Heart left ventricle (tissue), 16 donors: ENCODE data around the gene DPH3. TPM values are rescaled to one million over a fixed set of nuclear protein-coding genes. Genes with fewer than 3 reads are reported as not detected.

Experiments
- ATAC-seq, 4 donors: fragments of 200-7000 bp; cut with Tn5 transposase; one replicate each; pipeline ENCODE4 v1.9.1; 2020 to 2022; ENCODE audit warnings: moderate library complexity in 4 of 4, mild to moderate bottlenecking in 3 of 4, moderate number of reproducible peaks in 1 of 4
- DNase-seq, 5 donors: peaks; one replicate each; pipeline ENCODE4 v3.0.0-alpha.2; 2020
- H3K27ac ChIP-seq, 12 donors: fragments of 200-600 bp; sonication (generic) in 4 of 12; one replicate each; pipeline versions ENCODE4 v1.5.0 to v1.8.0; 2016 to 2022; ENCODE audit warnings: mild to moderate bottlenecking in 2 of 12
- H3K27me3 ChIP-seq, 9 donors: fragments of 200-600 bp; sonication (generic) in 2 of 9; one replicate each; pipeline versions ENCODE4 v1.5.1 to v1.8.0; 2016 to 2022; ENCODE audit warnings: mild to moderate bottlenecking in 3 of 9
- H3K36me3 ChIP-seq, 9 donors: fragments of 200-600 bp; sonication (generic) in 2 of 9; one replicate each; pipeline versions ENCODE4 v1.5.0 to v1.8.0; 2018 to 2022; ENCODE audit warnings: mild to moderate bottlenecking in 2 of 9
- H3K4me1 ChIP-seq, 12 donors: fragments of 200-600 bp; sonication (generic) in 4 of 12; one replicate each; pipeline versions ENCODE4 v1.5.0 to v1.8.0; 2016 to 2022; ENCODE audit warnings: mild to moderate bottlenecking in 3 of 12
- H3K4me3 ChIP-seq, 12 donors: fragments of 200-600 bp; sonication (generic) in 4 of 12; one replicate each; pipeline versions ENCODE4 v1.5.0 to v1.8.0; 2017 to 2022; ENCODE audit warnings: mild to moderate bottlenecking in 9 of 12, moderate library complexity in 4 of 12
- H3K9me3 ChIP-seq, 12 donors: fragments of 200-600 bp; sonication (generic) in 4 of 12; one replicate each; pipeline versions ENCODE4 v1.5.0 to v1.8.0; 2016 to 2022; ENCODE audit warnings: mild to moderate bottlenecking in 1 of 12
- POLR2A ChIP-seq, 2 donors: fragments of 450-650 bp; IDR thresholded peaks; one replicate each; pipeline ENCODE4 v1.6.1; 2017; ENCODE audit warnings: antibody characterized with exemption in 2 of 2, mild to moderate bottlenecking in 2 of 2, moderate library complexity in 2 of 2
- WGBS, 4 donors: extraction: QIAGEN DNeasy Blood & Tissue Kit in 2 of 4; methylation state at CpG; one replicate each; pipeline versions ENCODE4 v1.1.5 to v1.1.7; 2013 to 2018; 5-methylcytosine and 5-hydroxymethylcytosine counted together
- intact Hi-C, 10 donors: fragments of 100-400 bp; cut with DNase I; formaldehyde crosslinking; loops; one replicate each; pipeline versions ENCODE4 v1.11.1 to v1.14.2; 2022
- polyA plus RNA-seq, 2 donors: library from polyadenylated mRNA; stranded (reverse); fragments of 200-250 nt; gene quantifications; one replicate each; pipeline ENCODE4 v1.2.3, GENCODE V29; 2013
- total RNA-seq, 9 donors: library from RNA; depleted of rRNA in 2 of 9; stranded (reverse); fragments of >200 nt in 2 of 9; fragmentation: NEBNext Ultra II Directional in 3 of 9; extraction: Animal tissue kit (Norgen Biotek cat#: 25700) in 3 of 9; gene quantifications; one replicate each; pipeline versions ENCODE4 v1.1.0 to v1.2.4, GENCODE V29; 2016 to 2023
- TF ChIP-seq, protein P1 (sequence below), 12 donors: fragments of 200-600 bp; sonication (generic) in 4 of 12; IDR thresholded peaks; one replicate each; pipeline versions ENCODE4 v1.5.0 to v1.8.0; 2018 to 2022; ENCODE audit warnings: antibody characterized with exemption in 12 of 12, mild to moderate bottlenecking in 5 of 12
- donor health status: ischemic (EF 13 %, LVEDD 7.1; RV severe dilation, severe dysfunction).
- donor health status: healthy with polysubstance abuse.
- donor health status: DM: no; HTN: yes; CAD: no.
- donor health status: DM: no; HTN: no; CAD: no.
- donor health status: ischemic (EF 25% LVEDD 6.9; RV normal size, moderate dysfunction).
- donor health status: ischemic (EF 25% LVEDD 5.7; RV mildly dilated, moderate dysfunction).
- donor health status: healthy.
- donor health status: DM: yes; HTN: yes; CAD: no.
- donor health status: ischemic (EF 35%, LVEDD 5.7; RV mildly dilated, moderate dysfunction).
- donor health status: nonischemic (EF 11% LVEDD 7.7; RV severe dilation, severe dysfunction).
- donor health status: DM: yes; HTN: yes; CAD: no.
- donor health status: PGD.
- donor health status: ischemic (EF 29% LVEDD 5.4; RV normal size, mild dysfunction).
- donor health status: nonischemic (EF 23%, LVEDD 6.1; RV moderate dilation, normal function).

DPH3 gene
- total and polyA plus RNA-seq, 11 donors, result 10.0 to 38.3 (median 20.9) TPM

DNA sequence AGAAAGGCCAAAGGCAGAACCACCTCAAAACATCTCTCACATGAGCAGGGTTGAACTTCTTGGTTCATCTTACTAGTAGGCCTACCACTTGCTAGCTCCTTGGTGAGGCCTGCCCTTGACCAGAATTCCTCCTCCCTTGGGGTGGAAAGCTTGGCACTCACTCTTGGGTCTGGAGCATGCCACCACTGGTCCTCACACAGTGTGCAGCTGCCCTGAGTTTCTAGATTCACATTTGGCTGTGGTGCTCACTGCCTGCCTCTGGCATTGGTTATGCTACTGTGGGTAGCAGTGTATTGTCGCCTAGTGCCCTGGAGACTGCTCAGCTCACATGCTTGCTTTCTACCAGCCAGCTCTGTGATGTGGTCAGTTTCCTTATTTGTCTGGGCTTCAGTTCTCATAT, 23.9 kb upstream of the DPH3 start:
- intact Hi-C loops, result loop anchor here in 5 of 10 donors (2.0 to 10.0 kb wide), 5 partner anchors 84 to 264 kb away; partner anchors contain the start of gene RFTN1 (in 1 of the 5)
- no peaks in the 10 kb centered on the region for H3K27me3 ChIP-seq
- ATAC-seq (peak; percentile 88 to 93 (median 92)), DNase-seq (peak in 4 of 5 donors; percentile 49 to 68 (median 54))
- peaks cover 3 to 71% (median 55%) of the 10 kb centered on the region in 12 donors for H3K4me1 ChIP-seq
- H3K4me3 ChIP-seq, result peak overlapping the region in 1 of 12 donors; percentile 50
- WGBS, 4 donors, result 44 to 76% (median 53%) methylated on average over 1 of the region's 1 CpG
- peak overlapping the region; percentile 20 to 88 (median 62) for H3K27ac ChIP-seq
- peaks cover 0 to 19% (median 4%) of the 10 kb centered on the region in 9 donors for H3K36me3 ChIP-seq
- peaks cover 0 to 8% (median 0%) of the 10 kb centered on the region in 12 donors for H3K9me3 ChIP-seq
- TF ChIP-seq POLR2A (IDR thresholded peaks at IDR 0.05), result no peak
- TF ChIP-seq, protein P1, sequence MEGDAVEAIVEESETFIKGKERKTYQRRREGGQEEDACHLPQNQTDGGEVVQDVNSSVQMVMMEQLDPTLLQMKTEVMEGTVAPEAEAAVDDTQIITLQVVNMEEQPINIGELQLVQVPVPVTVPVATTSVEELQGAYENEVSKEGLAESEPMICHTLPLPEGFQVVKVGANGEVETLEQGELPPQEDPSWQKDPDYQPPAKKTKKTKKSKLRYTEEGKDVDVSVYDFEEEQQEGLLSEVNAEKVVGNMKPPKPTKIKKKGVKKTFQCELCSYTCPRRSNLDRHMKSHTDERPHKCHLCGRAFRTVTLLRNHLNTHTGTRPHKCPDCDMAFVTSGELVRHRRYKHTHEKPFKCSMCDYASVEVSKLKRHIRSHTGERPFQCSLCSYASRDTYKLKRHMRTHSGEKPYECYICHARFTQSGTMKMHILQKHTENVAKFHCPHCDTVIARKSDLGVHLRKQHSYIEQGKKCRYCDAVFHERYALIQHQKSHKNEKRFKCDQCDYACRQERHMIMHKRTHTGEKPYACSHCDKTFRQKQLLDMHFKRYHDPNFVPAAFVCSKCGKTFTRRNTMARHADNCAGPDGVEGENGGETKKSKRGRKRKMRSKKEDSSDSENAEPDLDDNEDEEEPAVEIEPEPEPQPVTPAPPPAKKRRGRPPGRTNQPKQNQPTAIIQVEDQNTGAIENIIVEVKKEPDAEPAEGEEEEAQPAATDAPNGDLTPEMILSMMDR (IDR thresholded peaks at IDR 0.05), result no peak

DNA sequence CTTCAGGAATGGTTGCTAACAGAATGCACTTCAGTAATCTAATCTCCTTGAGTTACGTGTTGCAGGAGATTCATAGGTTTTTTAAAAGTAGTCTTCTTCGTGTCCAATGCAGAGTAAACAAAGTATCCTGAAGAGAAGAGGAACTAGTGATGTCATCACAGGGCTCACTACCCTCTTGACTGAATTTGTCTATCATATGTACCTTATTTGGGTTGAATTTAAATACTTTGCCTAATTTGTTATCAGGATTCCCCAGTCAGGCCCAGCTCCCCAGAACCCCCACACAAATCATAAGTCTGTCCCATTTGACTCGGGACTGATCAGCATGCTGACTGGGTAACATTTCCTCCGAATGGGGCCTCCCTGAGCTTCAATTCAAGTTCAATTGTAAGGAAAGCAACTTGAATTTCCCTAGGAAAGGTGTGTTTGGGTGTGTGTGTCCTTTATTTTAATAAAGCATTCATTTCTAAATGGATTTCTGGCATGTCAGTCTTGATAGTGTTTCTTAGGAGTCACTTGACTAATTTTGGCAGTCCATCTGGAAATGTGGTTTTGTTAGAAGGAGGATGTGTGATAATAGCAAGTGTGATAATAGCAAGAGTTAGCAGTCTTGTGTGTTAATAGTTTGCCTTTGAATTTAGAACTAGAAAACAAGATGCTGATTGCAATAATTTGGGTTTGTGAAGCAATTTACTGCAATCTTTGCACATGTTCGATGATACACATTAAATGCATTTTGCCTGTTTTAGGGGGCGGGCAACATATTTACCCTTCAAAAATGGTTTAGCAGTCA, 22.2 kb upstream of the DPH3 start:
- H3K9me3 ChIP-seq, result no peaks in the 10 kb centered on the region
- WGBS, 4 donors, result 36 to 48% (median 43%) methylated on average over 6 of the region's 6 CpGs
- peak overlapping the region; percentile 36 to 88 (median 68) for H3K27ac ChIP-seq
- TF ChIP-seq POLR2A (IDR thresholded peaks at IDR 0.05), result no peak
- TF ChIP-seq, protein P1 (IDR thresholded peaks at IDR 0.05), result no peak
- H3K27me3 ChIP-seq, result no peaks in the 10 kb centered on the region
- H3K4me1 ChIP-seq, result peaks cover 3 to 71% (median 55%) of the 10 kb centered on the region in 12 donors
- H3K36me3 ChIP-seq, result peaks cover 0 to 35% (median 19%) of the 10 kb centered on the region in 9 donors
- H3K4me3 ChIP-seq, result peak overlapping the region in 2 of 12 donors; percentile 7 to 50
- intact Hi-C loops, result loop anchor here in 4 of 10 donors (5.0 to 10.0 kb wide), 4 partner anchors 85 to 265 kb away; partner anchors contain the start of gene RFTN1 (in 1 of the 4)
- no peak for DNase-seq
- peak in 2 of 4 donors; percentile 7 to 50 for ATAC-seq

DNA sequence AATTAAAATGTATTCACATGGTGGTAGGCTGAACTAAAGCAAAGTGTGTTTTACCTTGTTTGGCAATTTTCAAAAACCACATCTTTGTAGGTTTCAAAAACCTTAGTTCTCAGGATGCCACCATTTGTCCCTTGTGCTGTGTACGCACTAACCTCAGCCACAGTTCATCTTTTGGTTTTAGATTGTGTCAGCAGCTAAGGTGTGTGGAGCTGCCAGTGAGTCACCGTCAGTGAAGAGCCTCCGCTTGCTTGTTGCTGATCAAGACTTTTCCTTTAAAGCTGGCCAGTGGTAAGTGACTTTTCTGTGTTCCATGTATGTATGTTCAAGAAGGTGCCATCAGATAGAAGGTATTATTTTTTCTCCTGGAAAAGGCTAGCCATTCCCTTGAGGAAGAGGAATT, 21.4 kb upstream of the DPH3 start:
- Histone ChIP-seq H3K4me3 (peak overlapping the region in 1 of 12 donors; percentile 50), H3K4me1 (peaks cover 3 to 64% (median 55%) of the 10 kb centered on the region in 12 donors), H3K36me3 (peaks cover 0 to 42% (median 20%) of the 10 kb centered on the region in 9 donors), H3K27ac (peak overlapping the region; percentile 36 to 88 (median 68)), H3K9me3 (no peaks in the 10 kb centered on the region), H3K27me3 (no peaks in the 10 kb centered on the region)
- no peak for ATAC-seq
- TF ChIP-seq, protein P1 (IDR thresholded peaks at IDR 0.05), result no peak
- TF ChIP-seq POLR2A (IDR thresholded peaks at IDR 0.05), result no peak
- WGBS, 4 donors, result 79 to 92% (median 84%) methylated on average over 3 of the region's 3 CpGs
- intact Hi-C loops, result loop anchor here in 4 of 10 donors (5.0 to 10.0 kb wide), 4 partner anchors 86 to 266 kb away; partner anchors contain the start of gene RFTN1 (in 1 of the 4)
- no peak for DNase-seq

DNA sequence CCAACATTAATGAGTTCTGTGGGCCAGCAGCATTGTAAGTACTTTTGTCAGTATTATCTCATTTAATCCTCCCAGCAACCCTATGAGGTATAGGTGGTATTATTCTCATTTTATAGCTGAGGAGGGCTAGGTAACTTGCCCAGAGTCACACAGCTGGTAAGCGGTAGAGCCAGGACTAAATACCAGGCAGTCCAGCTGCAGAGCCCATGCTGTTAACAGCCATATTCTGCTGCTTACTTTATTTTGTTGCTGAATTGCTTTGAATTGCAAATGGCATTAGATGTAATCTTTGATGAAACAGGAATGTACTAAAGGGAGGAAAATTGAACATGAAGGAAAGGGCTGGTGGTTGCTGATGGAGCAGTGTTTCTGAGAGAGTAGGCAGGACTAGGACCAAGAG, 19.9 kb upstream of the DPH3 start:
- no peak for ATAC-seq
- intact Hi-C loops, result loop anchor here in 4 of 10 donors (5.0 to 10.0 kb wide), 4 partner anchors 88 to 268 kb away; partner anchors contain the start of gene RFTN1 (in 1 of the 4)
- no peak overlapping the region for H3K4me3 ChIP-seq
- H3K27ac ChIP-seq, result peak overlapping the region in 2 of 12 donors; percentile 5 to 76
- H3K9me3 ChIP-seq, result no peaks in the 10 kb centered on the region
- H3K4me1 ChIP-seq, result peaks cover 3 to 50% (median 47%) of the 10 kb centered on the region in 12 donors
- no peak for TF ChIP-seq POLR2A (IDR thresholded peaks at IDR 0.05)
- TF ChIP-seq, protein P1 (IDR thresholded peaks at IDR 0.05), result no peak
- peaks cover 0 to 43% (median 20%) of the 10 kb centered on the region in 9 donors for H3K36me3 ChIP-seq
- no peak for DNase-seq
- H3K27me3 ChIP-seq, result no peaks in the 10 kb centered on the region
- 92 to 100% (median 100%) methylated on average over 1 of the region's 1 CpG for WGBS, 4 donors
